KMS-11 (cell line): ENCODE results near the gene CFB.

Experiments
- H2AFZ ChIP-seq: fragments of 200-600 bp; sonication (generic); 2 replicates; pipeline ENCODE4 v1.6.1; 2016; ENCODE audit warnings: antibody characterized with exemption, mixed run types, low read depth
- H3K27ac ChIP-seq: fragments of 200-600 bp; sonication (generic); 2 replicates; pipeline ENCODE4 v1.6.1; 2016; ENCODE audit warnings: mild to moderate bottlenecking, mixed run types
- H3K27me3 ChIP-seq: fragments of 200-600 bp; sonication (generic); 2 replicates; pipeline ENCODE4 v1.6.1; 2017; ENCODE audit warnings: mild to moderate bottlenecking, low read depth, mixed run types, moderate library complexity; ENCODE audit not compliant: insufficient read depth
- H3K36me3 ChIP-seq: fragments of 200-600 bp; sonication (generic); 2 replicates; pipeline ENCODE4 v1.6.1; 2017; ENCODE audit warnings: mild to moderate bottlenecking, mixed run types; ENCODE audit not compliant: insufficient read depth
- H3K4me1 ChIP-seq: fragments of 200-600 bp; sonication (generic); 2 replicates; pipeline ENCODE4 v1.6.1; 2016; ENCODE audit warnings: mild to moderate bottlenecking, low read depth, mixed run types; ENCODE audit not compliant: poor library complexity, severe bottlenecking
- H3K4me2 ChIP-seq: fragments of 200-600 bp; sonication (generic); 2 replicates; pipeline ENCODE4 v1.7.0; 2016; ENCODE audit warnings: mild to moderate bottlenecking, mixed run types
- H3K4me3 ChIP-seq: fragments of 200-600 bp; sonication (generic); IDR thresholded peaks from 2 replicates; pipeline ENCODE4 v1.6.1; 2017; ENCODE audit warnings: low read depth, low read length, mixed read lengths; ENCODE audit not compliant: insufficient read depth
- H3K79me2 ChIP-seq: fragments of 200-600 bp; sonication (generic); 2 replicates; pipeline ENCODE4 v1.6.1; 2016; ENCODE audit warnings: low read depth, mixed run types; ENCODE audit not compliant: insufficient read depth
- H3K9ac ChIP-seq: fragments of 200-600 bp; sonication (generic); 2 replicates; pipeline ENCODE4 v1.6.1; 2016; ENCODE audit warnings: mild to moderate bottlenecking, mixed run types
- H4K20me1 ChIP-seq: fragments of 200-600 bp; sonication (generic); 2 replicates; pipeline ENCODE4 v1.6.1; 2016; ENCODE audit warnings: mild to moderate bottlenecking, mixed run types; ENCODE audit not compliant: insufficient read depth
- TF ChIP-seq, protein P1 (sequence below): fragments of 200-600 bp; sonication (generic); conservative IDR thresholded peaks from 2 replicates; pipeline ENCODE4 v1.6.1; 2017; ENCODE audit warnings: low read depth, mild to moderate bottlenecking, antibody characterized with exemption, low read length, moderate library complexity, mixed read lengths

The CFB gene

GRCh38 chr6:31935021-31935420 is 10.9 kb upstream of the CFB start:
- no peak overlapping the region for H3K27ac ChIP-seq
- H3K9ac ChIP-seq, result no peak overlapping the region
- no peak overlapping the region for H3K4me3 ChIP-seq
- no peaks in the 10 kb centered on the region for H3K4me1 ChIP-seq
- H3K4me2 ChIP-seq, result no peak overlapping the region
- no peak overlapping the region for H2AFZ ChIP-seq
- H3K79me2 ChIP-seq, result no peaks in the 10 kb centered on the region
- H3K36me3 ChIP-seq, result no peaks in the 10 kb centered on the region
- H4K20me1 ChIP-seq, result no peaks in the 10 kb centered on the region
- no peaks in the 10 kb centered on the region for H3K27me3 ChIP-seq
- TF ChIP-seq, protein P1, sequence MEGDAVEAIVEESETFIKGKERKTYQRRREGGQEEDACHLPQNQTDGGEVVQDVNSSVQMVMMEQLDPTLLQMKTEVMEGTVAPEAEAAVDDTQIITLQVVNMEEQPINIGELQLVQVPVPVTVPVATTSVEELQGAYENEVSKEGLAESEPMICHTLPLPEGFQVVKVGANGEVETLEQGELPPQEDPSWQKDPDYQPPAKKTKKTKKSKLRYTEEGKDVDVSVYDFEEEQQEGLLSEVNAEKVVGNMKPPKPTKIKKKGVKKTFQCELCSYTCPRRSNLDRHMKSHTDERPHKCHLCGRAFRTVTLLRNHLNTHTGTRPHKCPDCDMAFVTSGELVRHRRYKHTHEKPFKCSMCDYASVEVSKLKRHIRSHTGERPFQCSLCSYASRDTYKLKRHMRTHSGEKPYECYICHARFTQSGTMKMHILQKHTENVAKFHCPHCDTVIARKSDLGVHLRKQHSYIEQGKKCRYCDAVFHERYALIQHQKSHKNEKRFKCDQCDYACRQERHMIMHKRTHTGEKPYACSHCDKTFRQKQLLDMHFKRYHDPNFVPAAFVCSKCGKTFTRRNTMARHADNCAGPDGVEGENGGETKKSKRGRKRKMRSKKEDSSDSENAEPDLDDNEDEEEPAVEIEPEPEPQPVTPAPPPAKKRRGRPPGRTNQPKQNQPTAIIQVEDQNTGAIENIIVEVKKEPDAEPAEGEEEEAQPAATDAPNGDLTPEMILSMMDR, result no peak

DNA sequence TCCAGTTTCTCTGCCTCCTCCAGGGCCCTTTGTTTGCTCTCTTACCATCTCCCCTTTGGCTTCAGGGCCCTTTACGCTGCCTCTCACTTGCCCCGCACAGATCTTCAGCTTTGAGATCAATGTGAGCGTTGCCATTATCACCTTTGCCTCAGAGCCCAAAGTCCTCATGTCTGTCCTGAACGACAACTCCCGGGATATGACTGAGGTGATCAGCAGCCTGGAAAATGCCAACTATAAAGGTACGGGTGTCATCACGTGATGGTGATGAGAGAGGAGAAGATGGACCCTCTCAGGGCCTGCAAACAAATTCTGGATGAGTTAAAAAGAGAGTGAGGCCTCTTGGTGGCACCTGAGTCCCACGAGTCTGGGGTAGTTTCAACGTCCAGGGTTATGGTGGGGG is 10.1 kb upstream of the CFB start:
- no peaks in the 10 kb centered on the region for H3K79me2 ChIP-seq
- no peaks in the 10 kb centered on the region for H3K4me1 ChIP-seq
- H3K27ac ChIP-seq, result no peak overlapping the region
- TF ChIP-seq, protein P1, result no peak
- no peak overlapping the region for H3K4me3 ChIP-seq
- H2AFZ ChIP-seq, result no peak overlapping the region
- no peak overlapping the region for H3K4me2 ChIP-seq
- no peak overlapping the region for H3K9ac ChIP-seq
- H3K27me3 ChIP-seq, result no peaks in the 10 kb centered on the region
- no peaks in the 10 kb centered on the region for H3K36me3 ChIP-seq
- no peaks in the 10 kb centered on the region for H4K20me1 ChIP-seq

DNA sequence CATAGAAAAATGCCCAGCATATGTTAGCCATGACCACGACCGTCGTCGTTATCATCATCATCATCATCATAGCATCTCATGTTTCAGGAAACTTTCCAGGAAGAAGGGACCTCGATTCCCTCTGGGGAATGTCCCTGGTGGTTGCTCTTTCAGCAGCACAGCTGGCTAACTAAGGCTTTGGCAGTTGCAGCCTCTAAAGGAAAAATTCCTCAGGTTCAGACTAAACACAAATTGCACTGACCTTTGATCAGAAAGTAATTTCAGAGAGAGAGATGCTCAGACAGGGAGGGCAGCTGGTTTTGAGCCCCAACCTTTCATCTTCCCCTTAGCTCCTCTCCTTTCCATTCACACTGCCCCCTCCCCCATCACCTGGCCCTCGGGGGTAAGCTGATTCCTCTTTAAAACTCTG is 5.6 kb upstream of the CFB start:
- Histone ChIP-seq H3K4me1 (no peaks in the 10 kb centered on the region), H2AFZ (no peak overlapping the region), H3K4me3 (no peak overlapping the region), H4K20me1 (no peaks in the 10 kb centered on the region), H3K4me2 (no peak overlapping the region), H3K36me3 (no peaks in the 10 kb centered on the region), H3K79me2 (no peaks in the 10 kb centered on the region), H3K27ac (no peak overlapping the region), H3K9ac (no peak overlapping the region), H3K27me3 (peaks cover 23% of the 10 kb centered on the region)
- TF ChIP-seq, protein P1, result no peak

- H3K27ac ChIP-seq, result no peak overlapping the region
- no peak overlapping the region for H3K4me2 ChIP-seq
- no peaks in the 10 kb centered on the region for H3K4me1 ChIP-seq
- no peak overlapping the region for H3K4me3 ChIP-seq
- no peak overlapping the region for H2AFZ ChIP-seq
- H3K27me3 ChIP-seq, result peaks cover 26% of the 10 kb centered on the region
- H4K20me1 ChIP-seq, result no peaks in the 10 kb centered on the region
- H3K36me3 ChIP-seq, result no peaks in the 10 kb centered on the region
- H3K79me2 ChIP-seq, result no peaks in the 10 kb centered on the region
- TF ChIP-seq, protein P1, result no peak
- no peak overlapping the region for H3K9ac ChIP-seq
Measured at GRCh38 chr6:31943742-31944141, 2.2 kb upstream of the CFB start.

DNA sequence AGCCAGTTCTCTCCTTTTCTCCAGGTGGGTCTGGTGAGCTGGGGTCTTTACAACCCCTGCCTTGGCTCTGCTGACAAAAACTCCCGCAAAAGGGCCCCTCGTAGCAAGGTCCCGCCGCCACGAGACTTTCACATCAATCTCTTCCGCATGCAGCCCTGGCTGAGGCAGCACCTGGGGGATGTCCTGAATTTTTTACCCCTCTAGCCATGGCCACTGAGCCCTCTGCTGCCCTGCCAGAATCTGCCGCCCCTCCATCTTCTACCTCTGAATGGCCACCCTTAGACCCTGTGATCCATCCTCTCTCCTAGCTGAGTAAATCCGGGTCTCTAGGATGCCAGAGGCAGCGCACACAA is 765 bp upstream of the CFB start:
- no peak overlapping the region for H3K27ac ChIP-seq
- H3K4me1 ChIP-seq, result no peaks in the 10 kb centered on the region
- no peak overlapping the region for H3K4me3 ChIP-seq
- TF ChIP-seq, protein P1, result no peak
- H2AFZ ChIP-seq, result no peak overlapping the region
- no peaks in the 10 kb centered on the region for H3K79me2 ChIP-seq
- H4K20me1 ChIP-seq, result no peaks in the 10 kb centered on the region
- no peaks in the 10 kb centered on the region for H3K36me3 ChIP-seq
- H3K4me2 ChIP-seq, result no peak overlapping the region
- peaks cover 26% of the 10 kb centered on the region for H3K27me3 ChIP-seq
- H3K9ac ChIP-seq, result no peak overlapping the region
